ENCODE results near the gene CLNK. TPM values are rescaled to one million over a fixed set of nuclear protein-coding genes. Genes with fewer than 3 reads are reported as not detected.

The CLNK gene
- total RNA-seq, 4 donors from 2014 or later = not detected

DNA sequence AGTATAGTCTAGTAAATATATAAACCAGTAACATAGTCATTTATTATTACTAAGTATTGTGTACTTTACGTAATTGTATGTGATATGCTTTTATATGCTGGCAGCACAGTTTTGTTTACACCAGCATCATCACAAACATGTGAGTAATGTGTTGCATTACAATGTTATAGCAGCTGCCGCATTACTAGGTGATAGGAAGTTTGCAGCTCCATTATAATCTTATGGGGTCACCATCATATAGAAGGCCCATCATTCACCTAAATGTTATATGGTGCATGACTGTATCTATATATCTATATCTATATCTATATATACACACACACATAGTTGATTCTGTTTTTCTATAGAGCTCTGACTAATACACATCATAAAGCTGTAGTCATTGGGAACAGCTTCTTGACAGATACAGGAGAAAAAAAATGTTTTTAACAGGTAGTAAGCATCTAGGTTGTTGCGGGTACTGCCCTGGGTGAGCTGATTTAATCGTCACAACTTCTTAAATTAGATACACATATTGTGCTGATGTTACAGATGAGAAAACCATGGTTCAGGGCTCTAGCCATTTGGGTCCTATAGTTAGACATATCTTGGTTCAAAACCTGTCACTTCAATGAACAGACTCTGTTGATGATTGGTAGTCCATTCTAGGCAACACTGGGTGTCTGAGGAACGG, 77.9 kb downstream of the CLNK start:
- WGBS, 2 donors = 77 to 78% methylated on average over 5 of the region's 5 CpGs
- H3K36me3 ChIP-seq = no peaks in the 10 kb centered on the region
- intact Hi-C loops (cut with DNase I) = no loop called here
- DNase-seq = no peak
- no peaks in the 10 kb centered on the region for H3K27me3 ChIP-seq
- H3K4me1 ChIP-seq = no peaks in the 10 kb centered on the region
- TF ChIP-seq POLR2A (IDR thresholded peaks at IDR 0.05) = no peak
- TF ChIP-seq, protein P1, sequence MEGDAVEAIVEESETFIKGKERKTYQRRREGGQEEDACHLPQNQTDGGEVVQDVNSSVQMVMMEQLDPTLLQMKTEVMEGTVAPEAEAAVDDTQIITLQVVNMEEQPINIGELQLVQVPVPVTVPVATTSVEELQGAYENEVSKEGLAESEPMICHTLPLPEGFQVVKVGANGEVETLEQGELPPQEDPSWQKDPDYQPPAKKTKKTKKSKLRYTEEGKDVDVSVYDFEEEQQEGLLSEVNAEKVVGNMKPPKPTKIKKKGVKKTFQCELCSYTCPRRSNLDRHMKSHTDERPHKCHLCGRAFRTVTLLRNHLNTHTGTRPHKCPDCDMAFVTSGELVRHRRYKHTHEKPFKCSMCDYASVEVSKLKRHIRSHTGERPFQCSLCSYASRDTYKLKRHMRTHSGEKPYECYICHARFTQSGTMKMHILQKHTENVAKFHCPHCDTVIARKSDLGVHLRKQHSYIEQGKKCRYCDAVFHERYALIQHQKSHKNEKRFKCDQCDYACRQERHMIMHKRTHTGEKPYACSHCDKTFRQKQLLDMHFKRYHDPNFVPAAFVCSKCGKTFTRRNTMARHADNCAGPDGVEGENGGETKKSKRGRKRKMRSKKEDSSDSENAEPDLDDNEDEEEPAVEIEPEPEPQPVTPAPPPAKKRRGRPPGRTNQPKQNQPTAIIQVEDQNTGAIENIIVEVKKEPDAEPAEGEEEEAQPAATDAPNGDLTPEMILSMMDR (IDR thresholded peaks at IDR 0.05) = no peak
- H3K27ac ChIP-seq = no peak overlapping the region
- H3K9me3 ChIP-seq = no peaks in the 10 kb centered on the region
- no peak overlapping the region for H3K4me3 ChIP-seq (replicated peaks in 1 of 3)

DNA sequence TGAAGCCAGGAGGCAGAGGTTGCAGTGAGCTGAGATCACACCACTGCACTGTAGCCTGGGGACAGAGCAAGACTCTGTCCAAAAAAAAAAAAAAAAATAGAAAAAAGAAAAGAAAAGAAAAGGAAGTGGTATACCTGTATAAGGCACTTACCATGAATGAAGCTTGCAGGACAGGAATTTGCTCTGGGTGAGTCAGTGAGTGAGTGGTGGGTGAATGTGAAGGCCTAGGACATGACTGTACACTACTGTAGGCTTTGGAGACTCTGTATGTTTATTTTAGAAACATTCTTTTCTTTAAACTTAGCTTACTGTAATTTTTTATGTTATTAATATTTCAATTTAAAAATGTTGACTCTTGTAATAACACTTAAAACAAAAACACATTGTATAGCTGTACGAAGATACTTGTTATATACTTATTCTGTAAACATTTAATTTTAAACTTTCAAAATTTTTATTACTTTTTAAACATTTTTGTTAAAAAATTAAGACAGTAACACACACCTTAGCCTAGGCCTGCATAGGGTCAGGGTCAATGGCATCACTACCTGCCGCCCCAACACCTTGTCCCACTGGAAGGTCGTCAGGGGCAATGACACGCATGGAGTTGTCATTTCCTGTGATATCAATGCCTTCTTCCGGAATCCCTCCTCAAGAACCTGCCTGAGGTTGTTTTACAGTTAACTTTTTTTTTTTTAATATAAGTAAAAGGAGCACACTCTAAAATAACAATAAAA, 78.7 kb downstream of the CLNK start:
- H3K9me3 ChIP-seq = no peaks in the 10 kb centered on the region
- no peaks in the 10 kb centered on the region for H3K4me1 ChIP-seq
- TF ChIP-seq POLR2A (IDR thresholded peaks at IDR 0.05) = no peak
- TF ChIP-seq, protein P1 (IDR thresholded peaks at IDR 0.05) = no peak
- no peak overlapping the region for H3K27ac ChIP-seq
- WGBS, 2 donors = 90 to 93% methylated on average over 5 of the region's 5 CpGs
- intact Hi-C loops (cut with DNase I) = no loop called here
- no peaks in the 10 kb centered on the region for H3K36me3 ChIP-seq
- no peak overlapping the region for H3K4me3 ChIP-seq (replicated peaks in 1 of 3)
- H3K27me3 ChIP-seq = no peaks in the 10 kb centered on the region
- no peak for DNase-seq

DNA sequence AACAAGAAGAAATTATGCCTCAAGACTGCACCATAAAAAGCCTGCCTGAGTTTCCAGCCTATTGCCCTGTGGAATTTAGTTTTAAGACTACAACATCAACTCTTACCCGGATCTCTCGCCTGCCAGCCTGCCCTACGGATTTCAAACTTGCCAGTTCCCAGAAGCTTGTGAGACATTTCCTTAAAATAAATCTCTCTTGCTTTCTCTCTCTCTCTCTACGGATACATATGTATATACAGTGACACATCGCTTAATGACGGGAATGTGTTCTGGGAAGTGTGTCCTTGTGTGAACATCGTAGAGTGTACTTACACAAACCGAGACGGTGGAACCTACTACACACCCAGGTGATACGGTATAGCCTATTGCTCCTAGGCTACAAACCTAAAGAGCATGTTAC, 79.5 kb downstream of the CLNK start:
- Histone ChIP-seq H3K4me3 (replicated peaks in 1 of 3) (no peak overlapping the region), H3K27me3 (no peaks in the 10 kb centered on the region), H3K36me3 (no peaks in the 10 kb centered on the region), H3K27ac (no peak overlapping the region), H3K4me1 (no peaks in the 10 kb centered on the region), H3K9me3 (no peaks in the 10 kb centered on the region)
- WGBS, 2 donors = 93 to 94% methylated on average over 10 of the region's 10 CpGs
- intact Hi-C loops (cut with DNase I) = no loop called here
- TF ChIP-seq, protein P1 (IDR thresholded peaks at IDR 0.05) = no peak
- DNase-seq = no peak

DNA sequence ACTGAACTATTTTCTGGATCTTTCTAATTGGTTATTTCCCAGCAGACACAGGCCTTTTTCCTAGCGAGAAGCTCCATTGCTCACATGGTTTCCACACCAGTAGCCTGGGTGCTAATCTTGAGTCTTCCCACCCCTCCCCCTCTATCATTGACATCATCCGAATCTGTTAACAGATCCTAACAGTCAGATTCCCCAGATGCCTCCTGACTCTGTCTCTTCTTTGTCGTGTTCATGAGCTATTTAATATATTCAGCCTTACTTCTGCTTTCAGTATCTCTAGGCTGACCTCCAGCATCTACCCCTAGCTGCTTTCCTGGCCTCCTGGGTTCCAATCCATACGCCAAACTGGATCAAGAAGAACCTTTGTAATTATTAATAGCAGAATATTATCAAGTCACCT, 85.0 kb downstream of the CLNK start:
- WGBS, 2 donors = 87 to 88% methylated on average over 4 of the region's 4 CpGs
- Histone ChIP-seq H3K27ac (no peak overlapping the region), H3K27me3 (no peaks in the 10 kb centered on the region), H3K4me1 (no peaks in the 10 kb centered on the region), H3K4me3 (replicated peaks in 1 of 3) (no peak overlapping the region), H3K9me3 (no peaks in the 10 kb centered on the region), H3K36me3 (no peaks in the 10 kb centered on the region)
- no peak for TF ChIP-seq POLR2A (IDR thresholded peaks at IDR 0.05)
- TF ChIP-seq, protein P1 (IDR thresholded peaks at IDR 0.05) = no peak
- intact Hi-C loops (cut with DNase I) = no loop called here
- DNase-seq = no peak

DNA sequence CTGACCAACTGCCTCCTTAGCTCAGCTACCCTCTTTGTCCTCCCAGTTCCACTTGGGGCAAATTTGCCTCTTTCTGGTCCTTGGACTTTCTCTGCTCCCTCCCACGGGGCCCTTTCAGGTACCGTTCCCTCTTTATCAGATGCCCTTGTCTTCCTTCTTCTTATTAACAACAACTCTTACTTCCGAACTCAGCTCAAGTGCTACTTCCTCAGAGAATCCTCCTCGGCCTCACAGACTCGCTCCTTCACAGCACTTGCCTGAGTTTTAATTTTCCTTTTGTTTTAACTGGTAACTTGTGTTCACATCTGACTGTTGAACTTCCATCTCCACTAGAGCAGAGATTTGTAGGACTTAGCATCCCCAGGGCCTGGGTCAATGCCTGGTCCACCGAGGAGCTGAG, 85.7 kb downstream of the CLNK start:
- no peak for TF ChIP-seq POLR2A (IDR thresholded peaks at IDR 0.05)
- TF ChIP-seq, protein P1 (IDR thresholded peaks at IDR 0.05) = no peak
- Histone ChIP-seq H3K27ac (no peak overlapping the region), H3K27me3 (no peaks in the 10 kb centered on the region), H3K9me3 (no peaks in the 10 kb centered on the region), H3K36me3 (no peaks in the 10 kb centered on the region), H3K4me1 (no peaks in the 10 kb centered on the region), H3K4me3 (replicated peaks in 1 of 3) (no peak overlapping the region)
- no peak for DNase-seq
- intact Hi-C loops (cut with DNase I) = no loop called here
- WGBS, 2 donors = 46 to 48% methylated on average over 6 of the region's 6 CpGs
